NCI-H146 (cell line): Measurements from ENCODE around the gene ICA1L.
"Not testable (repeated sequence)": the region's sequence is repeated elsewhere in the genome, so short reads cannot be mapped to it uniquely, and the experiment has no call there.

Source experiments
- DNase-seq: peaks from one replicate; lab custom pipeline; 2025; lab: John Stamatoyannopoulos, UW

ICA1L gene

DNA sequence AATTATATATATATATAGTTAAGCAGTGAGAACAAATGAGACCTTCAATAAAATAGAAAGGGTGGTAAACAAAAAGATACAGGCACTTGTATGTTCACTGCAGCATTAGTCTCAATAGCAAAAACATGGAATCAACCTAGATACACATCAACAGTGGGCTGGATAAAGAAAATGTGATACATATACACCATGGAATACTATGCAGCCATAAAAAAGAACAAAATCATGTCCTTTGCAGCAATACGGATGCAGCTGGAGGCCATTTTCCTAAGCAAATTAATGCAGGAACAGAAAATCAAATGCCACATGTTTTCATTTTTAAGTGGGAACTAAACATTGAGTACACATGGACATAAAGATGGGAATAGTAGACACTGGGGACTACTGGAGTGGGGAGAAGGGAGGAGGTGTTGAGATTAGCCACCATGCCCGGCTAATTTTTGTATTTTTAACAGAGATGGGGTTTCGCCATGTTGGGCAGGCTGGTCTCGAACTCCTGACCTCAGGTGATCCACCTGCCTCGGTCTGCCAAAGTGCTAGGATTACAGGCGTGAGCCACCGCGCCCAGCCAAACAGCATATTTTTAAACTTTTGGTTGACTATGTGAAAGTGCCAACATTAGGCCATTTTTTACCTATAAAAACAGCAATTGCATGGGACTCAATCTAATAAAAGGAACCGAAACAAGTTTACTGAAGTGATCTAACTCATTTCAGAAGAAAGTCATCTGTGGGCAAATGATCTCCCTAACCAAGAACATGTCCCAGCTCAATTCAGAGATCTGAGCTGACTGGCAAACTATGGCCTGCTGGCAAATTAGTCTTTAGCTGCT is 23.7 kb downstream of the ICA1L start:
- DNase-seq = no peak

DNA sequence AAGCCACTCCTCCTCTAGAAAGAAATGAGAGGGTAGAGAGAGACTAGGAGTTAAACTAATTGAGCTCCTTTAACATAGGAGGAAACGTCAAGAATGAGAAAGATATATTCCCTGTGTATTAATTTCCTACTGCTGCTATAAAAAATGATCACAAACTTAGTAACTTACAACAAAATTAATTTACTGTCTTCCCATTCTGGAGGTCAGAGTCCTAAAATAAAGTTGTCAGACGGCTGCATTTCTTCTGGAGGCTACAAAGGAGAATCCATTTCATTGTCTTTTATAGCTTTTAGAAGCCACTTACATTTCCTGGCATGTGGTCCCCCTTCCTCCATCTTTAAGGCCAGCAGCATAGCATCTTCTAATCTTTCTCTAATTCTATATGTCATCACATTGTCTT is 26.9 kb downstream of the ICA1L start:
- DNase-seq = no peak

DNA sequence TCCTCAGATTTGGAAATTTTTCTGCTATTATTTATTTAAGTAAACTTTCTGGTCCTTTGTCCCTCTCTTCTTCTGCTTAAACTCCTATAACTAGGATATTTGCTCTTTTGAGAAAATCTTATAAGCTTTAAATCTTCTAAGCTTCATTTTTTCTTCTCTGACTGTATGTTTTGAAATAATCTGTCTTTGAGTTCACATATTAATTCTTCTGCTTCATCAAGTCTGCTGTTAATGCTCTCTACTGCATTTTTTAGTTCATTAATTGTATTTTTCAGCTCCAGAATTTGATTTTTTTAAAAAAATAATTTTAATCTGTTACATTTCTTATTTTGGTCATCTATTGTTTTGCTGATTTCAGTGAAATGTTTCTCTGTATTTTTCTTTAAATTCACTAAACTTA is 28.9 kb downstream of the ICA1L start:
- DNase-seq = no peak

DNA sequence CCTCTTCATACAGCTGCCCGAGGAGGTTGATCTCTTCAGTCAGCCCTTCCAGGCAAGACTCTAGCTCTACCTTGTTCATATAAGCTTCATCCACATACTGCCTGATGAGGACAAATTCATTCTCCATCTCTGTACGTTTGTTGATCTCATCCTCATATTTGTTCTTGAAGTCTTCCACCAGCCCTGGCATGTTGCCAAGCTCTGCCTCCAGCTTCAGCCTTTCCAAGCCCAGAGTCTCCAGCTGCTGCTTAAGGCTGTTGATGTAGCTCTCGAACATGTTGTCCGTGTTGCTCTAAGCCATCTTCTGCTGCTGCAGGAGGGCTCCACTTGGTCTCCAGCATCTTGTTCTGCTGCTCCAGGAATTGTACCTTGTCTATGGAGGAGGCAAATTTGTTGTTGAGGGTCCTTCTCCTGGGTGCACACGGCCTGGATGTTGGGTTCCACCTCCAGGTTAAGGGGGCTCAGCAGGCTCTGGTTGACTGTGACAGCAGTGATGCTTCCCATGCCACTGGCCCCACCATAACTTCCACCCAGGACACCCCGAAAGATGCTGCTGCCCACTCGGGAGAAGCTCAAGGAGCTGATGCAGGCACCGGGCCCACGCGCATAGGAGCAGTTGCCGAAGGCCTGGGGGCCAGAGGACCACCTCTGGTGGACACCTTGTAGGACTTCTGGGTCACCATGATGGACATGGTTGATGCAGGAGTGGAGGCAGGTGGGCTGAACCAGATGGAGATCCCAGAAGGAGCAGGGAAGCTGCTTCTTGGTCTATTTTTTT is 30.3 kb downstream of the ICA1L start:
- DNase-seq = no peak

DNA sequence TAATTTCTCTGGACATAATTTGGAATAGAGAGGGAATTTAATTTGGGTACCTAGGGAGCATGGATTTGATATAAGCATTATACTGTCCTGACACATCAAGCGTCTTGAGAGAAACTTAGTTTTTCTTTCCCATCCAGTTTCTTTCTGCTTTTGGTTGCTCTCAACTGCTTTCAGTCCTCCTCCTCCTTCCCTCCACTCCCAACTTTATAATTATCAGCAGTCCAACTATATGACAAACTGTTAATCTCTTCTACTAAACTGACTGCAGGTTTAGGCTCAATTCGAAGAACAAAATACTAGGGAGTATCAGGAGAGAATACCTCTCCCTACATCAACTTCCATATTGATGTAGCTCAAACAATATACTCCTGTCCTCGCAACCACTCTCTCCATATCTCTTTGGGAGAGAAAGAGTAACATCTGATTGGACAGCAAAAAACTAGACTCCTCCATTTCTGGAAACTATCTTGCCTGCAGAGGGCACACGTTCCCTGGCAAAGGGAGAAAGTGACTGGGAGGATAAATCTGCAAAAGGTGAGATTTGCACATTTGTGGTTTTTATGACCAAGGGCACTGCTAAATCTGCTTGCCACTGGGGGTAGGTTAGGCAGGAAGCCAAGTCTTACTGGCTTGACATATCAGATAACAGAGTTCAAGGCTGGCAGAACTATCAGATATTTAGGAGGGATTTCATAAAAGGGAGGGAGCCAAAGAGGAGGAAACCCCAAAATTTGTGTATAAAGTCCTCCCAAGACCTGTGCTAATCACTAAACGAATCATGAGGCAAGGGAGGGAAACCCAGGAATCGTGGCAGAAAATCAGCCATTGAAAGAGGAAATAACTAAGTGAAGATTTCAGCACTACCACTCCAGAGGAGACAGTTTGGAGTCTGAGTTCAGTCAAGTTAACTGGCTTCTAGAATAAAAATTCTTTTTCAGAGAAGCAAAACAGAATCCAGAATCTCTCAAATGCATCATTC is 40.0 kb downstream of the ICA1L start:
- DNase-seq = peak; percentile 25

DNA sequence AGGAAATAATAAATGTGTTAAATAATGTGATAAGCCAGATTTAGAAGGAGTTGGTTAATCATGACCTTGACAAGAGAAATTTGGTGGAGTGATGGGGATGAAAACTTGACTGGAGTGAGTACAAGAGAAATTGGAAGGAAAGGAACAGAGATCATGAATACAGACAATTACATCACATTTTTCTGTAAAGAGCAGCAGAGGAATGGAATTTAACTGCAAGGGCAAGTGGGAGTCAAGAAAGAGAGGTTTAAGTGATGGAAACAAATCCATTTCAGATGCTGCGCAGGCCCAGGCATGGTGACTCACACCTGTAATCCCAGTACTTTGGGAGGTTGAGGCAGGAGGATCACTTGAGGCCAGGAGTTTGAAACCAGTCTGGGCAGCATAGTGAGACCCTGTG is 46.7 kb downstream of the ICA1L start:
- DNase-seq = no peak

DNA sequence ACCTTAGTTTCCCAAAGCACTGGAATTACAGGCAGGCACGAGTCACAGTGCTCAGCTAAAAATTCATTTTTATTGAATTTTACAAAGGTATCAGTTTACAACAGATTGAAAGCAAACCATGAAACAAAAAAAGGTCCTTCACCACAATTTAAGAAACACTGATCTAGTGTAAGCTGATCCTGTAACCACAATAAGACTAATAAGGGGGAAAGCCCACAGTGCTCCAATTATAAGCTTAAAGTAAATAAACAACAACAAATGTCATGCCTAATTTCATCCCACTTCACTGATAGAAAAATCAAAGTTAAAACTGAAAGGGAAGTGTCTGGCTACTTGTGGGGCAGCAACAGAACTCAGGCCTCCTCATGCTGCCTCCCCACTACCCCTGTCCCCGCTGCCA is 49.2 kb downstream of the ICA1L start:
- no peak for DNase-seq

DNA sequence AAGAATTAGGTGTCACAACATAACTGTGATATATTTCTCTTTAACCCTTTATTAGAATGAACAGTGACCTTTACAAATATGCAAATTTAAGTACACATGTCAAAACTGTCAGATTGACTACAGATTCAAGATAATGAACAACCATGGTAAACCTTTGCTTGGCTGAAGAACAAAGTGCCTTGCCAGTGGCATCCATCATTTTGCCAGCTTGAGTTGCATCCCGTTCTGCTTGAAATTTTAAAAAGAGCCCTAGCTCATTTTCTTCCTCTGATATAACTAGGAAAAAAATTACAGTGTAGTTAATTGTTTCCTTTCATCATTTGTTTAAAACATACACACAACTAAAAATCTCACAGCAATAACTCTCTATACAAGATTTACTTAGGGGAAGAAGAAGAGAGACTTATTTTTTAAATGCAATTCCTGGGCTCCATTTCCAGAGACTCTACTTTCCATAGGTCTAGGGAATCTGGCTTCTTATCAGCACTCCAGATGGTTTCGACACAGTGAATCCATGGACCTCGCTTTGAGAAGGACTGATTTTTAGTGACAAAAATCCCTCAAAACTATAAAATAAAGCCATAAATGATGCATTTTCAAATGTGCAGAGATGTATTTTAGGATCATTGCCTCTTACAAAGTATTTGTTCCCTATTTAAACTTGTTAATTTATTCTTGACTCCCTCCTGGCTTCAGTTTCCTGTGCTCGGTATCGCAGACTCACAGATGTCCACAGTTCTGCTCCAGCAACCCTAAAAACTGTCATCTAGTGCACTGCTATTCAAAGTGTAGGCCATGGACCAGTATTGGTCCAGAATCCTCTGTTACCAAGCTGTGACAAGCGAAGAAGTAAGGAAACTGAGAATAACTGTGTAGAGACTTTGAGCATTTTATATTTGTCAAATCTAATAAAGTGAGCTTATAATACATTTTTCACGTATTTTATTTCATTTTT is 50.1 kb downstream of the ICA1L start:
- DNase-seq = no peak

DNA sequence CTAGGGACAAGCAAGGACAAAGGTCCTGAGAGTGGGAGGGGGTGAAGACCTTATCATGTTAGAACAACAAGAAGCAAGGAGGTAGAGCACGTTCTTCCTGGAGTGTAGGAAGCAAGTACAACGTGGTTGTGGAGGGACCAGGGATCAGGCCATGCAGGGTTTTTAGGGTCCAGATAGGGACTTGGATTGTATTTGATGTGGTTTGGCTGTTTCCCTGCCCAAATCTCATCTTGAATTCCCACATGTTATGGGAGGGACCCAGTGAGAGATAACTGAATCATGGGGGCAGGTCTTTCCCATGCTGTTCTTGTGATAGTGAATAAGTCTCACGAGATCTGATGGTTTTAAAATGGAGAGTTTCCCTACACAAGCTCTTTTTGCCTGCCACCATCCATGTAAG is 53.2 kb downstream of the ICA1L start:
- no peak for DNase-seq

DNA sequence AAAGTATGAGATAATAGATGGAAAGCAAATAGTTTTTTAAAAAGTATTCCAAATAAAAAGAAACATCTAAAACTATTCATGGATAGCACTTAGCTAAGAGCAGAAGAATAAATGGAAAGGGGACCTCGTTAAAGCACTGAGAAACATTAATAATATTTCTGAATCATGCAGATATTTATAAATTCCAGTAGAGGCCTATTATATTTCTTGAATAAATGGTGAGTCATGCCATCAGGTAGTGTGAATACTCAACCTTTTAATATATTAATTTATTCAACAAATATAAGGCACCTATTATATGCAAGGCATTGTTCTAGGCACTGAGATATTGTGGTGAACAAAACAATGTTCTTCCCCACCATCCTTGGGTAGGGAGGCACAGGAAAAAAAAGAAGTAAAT is 53.8 kb downstream of the ICA1L start:
- DNase-seq = no peak

DNA sequence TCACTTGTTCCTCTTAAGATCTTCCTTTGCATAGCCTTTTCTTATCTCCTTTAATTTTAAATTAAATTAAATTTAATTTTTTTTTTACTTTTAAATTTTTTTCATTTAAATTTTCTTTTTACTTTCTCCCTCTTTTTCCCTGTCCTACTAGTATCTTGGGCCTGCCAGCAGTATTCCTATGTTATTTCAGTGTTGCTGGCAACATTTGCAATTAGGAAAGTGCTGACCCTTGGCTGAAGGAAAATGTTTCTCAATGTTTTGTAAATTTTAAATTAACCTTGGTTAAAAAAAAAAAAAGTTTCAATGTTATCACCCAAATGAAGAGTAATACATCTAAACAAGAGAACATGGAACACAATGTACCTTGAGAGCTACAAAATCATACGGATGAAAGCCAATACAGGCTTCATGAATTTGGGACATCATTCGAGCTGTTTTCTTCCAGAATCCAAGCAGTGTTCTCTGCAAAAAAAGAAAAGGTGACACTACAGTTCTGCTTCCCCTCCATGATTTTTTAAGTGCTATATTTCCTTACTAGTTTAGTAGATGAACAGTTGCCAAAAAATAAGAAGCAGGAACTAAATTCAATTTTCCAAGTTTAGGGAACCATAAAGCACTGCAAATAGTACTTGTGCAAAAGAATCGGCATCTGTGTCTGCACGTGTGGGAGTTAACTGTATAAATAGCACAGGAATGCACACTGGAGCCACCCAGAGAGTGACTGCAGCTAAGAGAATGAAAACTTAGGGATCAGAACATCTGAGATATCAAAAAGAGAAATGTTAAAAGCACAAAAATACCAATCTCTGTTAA is 55.8 kb downstream of the ICA1L start:
- no peak for DNase-seq

DNA sequence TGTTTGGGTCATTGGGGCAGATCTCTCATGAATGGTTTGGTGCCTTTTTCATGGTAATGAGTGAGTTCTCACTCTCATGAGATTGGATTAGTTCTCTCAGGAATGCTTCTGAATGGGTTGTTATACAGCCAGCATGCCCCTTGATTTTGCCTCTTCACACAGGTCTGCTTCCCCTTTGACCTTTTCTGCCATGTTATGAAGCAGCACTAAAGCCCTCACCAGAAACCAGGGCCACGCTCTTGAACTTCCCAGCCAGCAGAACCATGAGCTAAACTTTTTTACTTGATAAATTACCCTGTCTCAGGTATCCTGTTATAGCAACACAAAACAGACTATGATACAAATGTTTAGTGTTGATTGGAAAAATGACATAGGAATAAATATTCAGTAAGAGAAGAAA is 57.3 kb downstream of the ICA1L start:
- DNase-seq = no peak

DNA sequence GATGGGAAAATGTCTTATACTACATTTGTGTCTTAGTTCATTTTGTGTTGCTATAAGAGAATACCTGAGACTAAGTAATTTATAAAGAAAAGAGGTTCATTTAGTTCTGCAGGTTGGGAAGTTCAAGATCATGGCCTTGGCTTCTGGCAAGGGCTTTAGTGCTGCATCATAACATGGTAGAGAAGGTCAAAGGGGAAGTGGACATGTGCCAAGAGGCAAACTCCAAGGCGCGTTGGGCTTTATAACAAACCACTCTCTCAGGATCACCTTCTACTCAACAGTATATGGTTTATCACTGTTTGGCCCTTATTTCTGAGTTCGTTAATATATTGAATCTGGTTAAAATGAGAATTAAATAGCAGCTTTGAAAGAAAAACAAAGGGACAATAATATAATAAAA is 58.2 kb downstream of the ICA1L start:
- no peak for DNase-seq

DNA sequence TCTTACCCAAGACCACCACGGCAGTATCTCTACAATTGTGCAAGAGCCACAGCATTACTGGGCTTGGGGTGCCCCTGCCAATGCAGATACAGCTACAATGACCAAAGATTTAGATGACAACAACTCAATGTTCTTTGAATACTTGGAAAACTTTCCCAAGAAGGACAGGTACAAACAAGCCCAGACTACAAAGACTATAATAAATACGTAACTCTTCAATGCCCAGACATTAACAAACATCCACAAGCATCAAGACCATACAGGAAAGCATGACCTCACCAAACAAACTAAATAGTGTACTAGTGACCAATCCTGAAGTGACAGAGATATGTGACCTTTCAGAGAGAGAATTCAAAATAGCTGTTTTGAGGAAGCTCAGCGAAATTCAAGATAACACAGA is 62.8 kb downstream of the ICA1L start:
- no peak for DNase-seq

DNA sequence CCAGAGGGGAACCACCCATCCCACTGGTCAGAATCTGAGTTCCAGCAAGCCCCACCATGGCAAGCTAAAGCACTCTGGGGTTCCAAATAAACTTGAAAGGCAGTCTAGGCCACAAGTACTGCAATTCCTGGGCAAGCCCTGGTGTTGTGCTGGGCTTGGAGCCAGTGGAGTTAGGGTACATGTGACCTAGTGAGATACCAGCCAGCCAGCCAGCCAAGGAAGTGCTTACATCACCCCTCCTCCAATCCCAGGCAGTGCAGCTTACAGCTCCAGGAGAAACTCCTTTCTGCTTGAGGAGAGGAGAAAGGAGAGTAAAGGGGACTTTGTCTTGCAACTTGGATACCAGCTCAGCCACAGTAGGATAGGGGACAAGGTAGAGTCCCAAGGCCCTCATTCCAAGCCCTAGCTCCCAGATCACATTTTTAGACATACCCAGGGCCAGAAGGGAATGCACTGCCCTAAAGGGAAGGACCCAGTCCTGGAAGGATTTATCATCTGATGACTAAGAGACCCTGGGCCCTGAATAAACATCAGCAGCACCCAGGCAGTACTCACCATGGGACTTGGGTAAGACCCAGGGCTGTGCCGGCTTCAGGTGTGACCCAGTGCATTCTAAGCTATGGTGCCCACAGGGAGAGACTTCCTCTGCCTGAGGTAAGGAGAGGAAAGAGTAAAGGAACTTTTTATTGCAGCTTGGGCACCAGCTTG is 64.0 kb downstream of the ICA1L start:
- DNase-seq = not testable (repeated sequence)

DNA sequence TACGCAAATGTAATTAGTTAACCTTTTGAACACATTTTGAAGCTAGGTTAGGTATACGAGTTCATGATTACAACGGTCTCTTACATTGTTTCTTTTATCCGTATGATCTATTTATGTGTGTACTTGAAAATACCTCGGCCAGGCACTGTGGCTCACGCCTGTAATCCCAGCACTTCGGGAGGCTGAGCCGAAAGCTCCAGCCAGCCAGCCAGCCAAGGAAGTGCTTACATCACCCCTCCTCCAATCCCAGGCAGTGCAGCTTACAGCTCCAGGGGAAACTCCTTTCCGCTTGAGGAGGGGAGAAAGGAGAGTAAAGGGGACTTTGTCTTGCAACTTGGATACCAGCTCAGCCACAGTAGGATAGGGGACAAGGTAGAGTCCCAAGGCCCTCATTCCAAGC is 65.7 kb downstream of the ICA1L start:
- not testable (repeated sequence) for DNase-seq

DNA sequence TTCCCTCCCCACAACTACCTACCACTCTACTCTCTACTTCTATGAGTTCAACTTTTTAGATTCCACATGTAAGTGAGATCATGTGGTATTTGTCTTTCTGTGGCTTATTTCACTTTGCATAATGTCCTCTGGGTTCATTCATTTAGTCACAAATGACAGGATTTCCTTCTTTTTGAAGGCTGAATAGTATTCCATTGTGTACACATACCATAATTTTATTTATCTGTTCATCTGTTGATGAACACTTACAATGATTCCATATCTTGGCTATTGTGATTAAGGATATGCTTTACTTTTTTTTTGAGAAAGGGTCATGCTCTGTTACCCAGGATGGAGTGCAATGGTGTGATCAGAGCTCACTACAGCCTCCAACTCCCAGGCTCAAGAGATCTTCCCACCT is 73.6 kb downstream of the ICA1L start:
- DNase-seq = no peak

DNA sequence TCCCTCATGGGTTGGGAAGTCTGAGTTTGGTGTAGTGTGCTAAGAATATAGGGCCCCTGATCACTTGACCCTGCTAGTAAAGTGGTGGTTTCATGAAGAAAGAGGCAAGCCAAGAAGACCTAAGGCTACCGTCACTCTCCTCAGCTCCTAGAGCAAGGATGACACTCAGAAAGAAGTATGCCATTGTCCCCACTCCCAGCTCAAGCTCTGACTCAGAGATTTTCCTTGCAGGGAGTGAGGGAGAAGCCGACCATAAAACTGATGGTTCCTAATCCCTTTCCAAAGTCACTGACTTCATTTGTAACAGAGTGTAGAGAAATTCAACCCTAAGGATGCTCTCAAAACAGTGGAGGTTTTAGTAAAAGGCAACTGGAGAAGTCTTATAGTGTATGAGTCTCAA is 80.9 kb downstream of the ICA1L start:
- no peak for DNase-seq

DNA sequence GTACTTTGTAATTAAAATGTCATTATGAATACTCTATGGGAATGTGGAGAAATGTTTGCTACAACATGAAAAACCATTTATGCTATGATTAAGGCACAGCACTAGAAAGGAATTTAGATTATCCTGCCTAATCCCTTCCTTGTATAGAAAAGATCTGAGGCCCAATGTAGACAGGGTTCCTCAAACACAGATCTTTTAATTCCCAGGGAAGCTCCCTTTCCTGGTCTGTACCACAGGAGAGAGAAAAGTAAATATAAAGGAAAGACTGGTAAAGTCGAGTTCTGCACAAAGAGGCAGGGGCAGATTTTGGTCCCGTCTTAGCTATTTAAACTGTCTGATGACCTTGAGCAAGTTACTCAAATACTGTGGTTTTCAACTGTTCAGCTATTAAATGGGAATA is 84.7 kb downstream of the ICA1L start:
- no peak for DNase-seq
